ENCODE data around the gene SLC39A1.

- no peak for TF ChIP-seq JUN (CRISPR knock-in tag; IDR thresholded peaks at IDR 0.05)
- no peak for TF ChIP-seq PREB (CRISPR knock-in tag; IDR thresholded peaks at IDR 0.05; ENCODE audit: borderline replicate concordance)
- no peak for TF ChIP-seq USF2 (CRISPR knock-in tag; IDR thresholded peaks at IDR 0.05)
- no peak for TF ChIP-seq CTCF (IDR thresholded peaks at IDR 0.05)
- no peak for TF ChIP-seq NFE2L1 (CRISPR knock-in tag; IDR thresholded peaks at IDR 0.05)
- no peak for TF ChIP-seq ZNF416 (CRISPR knock-in tag; IDR thresholded peaks at IDR 0.05)
- TF ChIP-seq MAX (CRISPR knock-in tag; IDR thresholded peaks at IDR 0.05) = no peak
- no peak for TF ChIP-seq ZBTB43 (CRISPR knock-in tag; IDR thresholded peaks at IDR 0.05)
- no peak for TF ChIP-seq IRF2 (CRISPR knock-in tag; IDR thresholded peaks at IDR 0.05; ENCODE audit: borderline replicate concordance, low read depth)
- TF ChIP-seq ZNF263 (CRISPR knock-in tag; IDR thresholded peaks at IDR 0.05; ENCODE audit: low read depth) = no peak
- TF ChIP-seq IRF1 (CRISPR knock-in tag; IDR thresholded peaks at IDR 0.05) = no peak
- TF ChIP-seq ZBTB21 (CRISPR knock-in tag; IDR thresholded peaks at IDR 0.05; ENCODE audit: borderline replicate concordance) = no peak
These were observed 43.2 kb downstream of the SLC39A1 start for GRCh38 chr1:153919876-153920852.
